OCI-LY1 (cell line): ENCODE measurements around the gene KSR1.

ENCODE experiments used
- CTCF ChIP-seq: fragments of 200-600 bp; sonication (generic), shearing (Covaris generic); IDR thresholded peaks from 2 replicates; pipeline ENCODE4 v1.5.1; 2017; ENCODE audit warnings: mild to moderate bottlenecking, antibody characterized with exemption, low read length, moderate library complexity, mixed read lengths
- EZH2 ChIP-seq: fragments of 200-600 bp; sonication (generic), shearing (Covaris generic); IDR thresholded peaks from 2 replicates; pipeline ENCODE4 v1.8.0; 2017; ENCODE audit warnings: borderline replicate concordance, mixed run types, mild to moderate bottlenecking, antibody characterized with exemption, low read length, moderate library complexity, mixed read lengths

GRCh38 chr17:27649929-27650328, 193.7 kb downstream of the KSR1 start:
- TF ChIP-seq CTCF (no peak), EZH2 (no peak)
